ENCODE results near the gene TMCO1. TPM values are rescaled to one million over a fixed set of nuclear protein-coding genes. Genes with fewer than 3 reads are reported as not detected.

TMCO1 gene, protein sequence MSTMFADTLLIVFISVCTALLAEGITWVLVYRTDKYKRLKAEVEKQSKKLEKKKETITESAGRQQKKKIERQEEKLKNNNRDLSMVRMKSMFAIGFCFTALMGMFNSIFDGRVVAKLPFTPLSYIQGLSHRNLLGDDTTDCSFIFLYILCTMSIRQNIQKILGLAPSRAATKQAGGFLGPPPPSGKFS
- total RNA-seq (2022) (138 and 152 TPM in 2 replicates), Bru-seq, nascent RNA (percentile 64 among the genes with signal in this experiment), BruChase-seq, experiment 1, labeled RNA remaining after a 2-hour chase (percentile 59 among the genes with signal in this experiment), BruChase-seq, experiment 2, labeled RNA remaining after a 6-hour chase (percentile 73 among the genes with signal in this experiment)
- long read RNA-seq, full-length matches to known transcripts: 450 of 479 reads
- long read RNA-seq, partial matches to known transcripts: 0 of 479 reads
- long read RNA-seq, other reads (novel, unspliced or antisense): 29 of 479 reads

DNA sequence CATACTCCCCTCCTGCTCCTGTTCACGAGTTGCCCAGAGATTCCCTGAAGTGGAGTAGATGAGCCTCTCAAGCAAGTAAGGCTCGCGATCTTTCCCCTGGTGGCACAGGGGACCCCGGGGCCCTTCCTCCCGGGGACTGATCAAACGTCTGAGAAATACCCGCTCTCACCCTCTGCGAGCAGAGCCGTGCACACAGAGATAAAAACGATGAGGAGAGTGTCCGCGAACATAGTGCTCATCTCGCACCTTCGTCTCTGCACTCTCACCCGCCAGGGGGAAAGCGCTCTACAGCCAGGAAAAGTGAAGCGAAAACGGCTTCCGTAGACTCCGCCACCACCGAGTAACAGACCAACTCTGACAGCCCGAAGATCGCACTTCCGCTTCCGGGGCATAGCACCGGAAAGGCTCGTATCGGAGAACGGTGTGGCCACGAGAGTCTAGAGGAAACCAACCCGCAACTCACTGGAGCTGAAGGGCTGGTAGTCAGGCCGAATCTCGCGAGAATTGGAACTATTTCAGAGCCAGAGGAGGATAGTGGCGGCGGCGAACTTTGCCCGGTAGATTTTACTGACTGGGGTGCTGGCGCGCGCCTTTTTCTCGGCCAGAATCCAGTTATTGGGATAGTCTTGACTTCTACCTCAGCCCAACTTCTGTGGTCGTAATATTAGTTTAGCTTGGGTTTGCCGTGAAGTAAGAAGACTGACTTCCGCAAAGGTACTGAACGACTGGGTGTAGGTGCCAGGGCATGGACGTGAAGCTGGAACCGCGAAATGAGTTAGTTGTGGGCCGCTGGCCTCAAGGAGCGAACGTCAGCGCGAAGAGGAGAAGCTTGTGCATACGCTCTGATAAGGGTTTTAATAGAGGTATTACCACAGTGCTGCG is at the start of gene TMCO1:
TSS of gene TMCO1 (minus strand) at position 356 of the 882 bp plus-strand sequence. CDS start at position 239, 117 bp downstream.
- ChIA-PET CTCF (interaction anchor here (0.6 to 1.0 kb wide), 2 partner anchors 60 to 120 kb away, joined by 3 to 5 read pairs; no protein-coding TSS in a partner anchor), POLR2A (interaction anchor here (0.5 to 1.3 kb wide), 5 partner anchors 21 to 134 kb away, joined by 3 to 11 read pairs (median 7); partner anchors contain the start of gene UCK2)
- no TSS peak for BruUV-seq (replicated peaks)
- H3K4me3 Mint-ChIP-seq (ENCODE audit: unreplicated experiment): peak within 1 kb of the TSS; percentile 94
- DNase-seq: peak; percentile 95 to 98
- Histone ChIP-seq H3K9me3 (no peaks in the 10 kb centered on the region), H3K27me3 (replicated peaks; ENCODE audit: control insufficient read depth, insufficient read depth, low read length) (no peaks in the 10 kb centered on the region), H3K4me3 (ENCODE audit: low read depth, low read length) (peak within 1 kb of the TSS; percentile 73), H3K36me3 (ENCODE audit: control insufficient read depth, insufficient read depth, low read length) (no peaks in the 10 kb centered on the region; the same call in none of the 2 replicates), H3K4me1 (peaks cover 19% of the 10 kb centered on the region)
- H3K9me3 Mint-ChIP-seq (ENCODE audit: unreplicated experiment): no peaks in the 10 kb centered on the region
- no peaks in the 10 kb centered on the region for H3K27me3 Mint-ChIP-seq (ENCODE audit: insufficient read depth, unreplicated experiment)
- H3K4me1 Mint-ChIP-seq (ENCODE audit: low read depth, unreplicated experiment): peaks cover 37% of the 10 kb centered on the region
- H3K27ac Mint-ChIP-seq (ENCODE audit: unreplicated experiment): peak within 1 kb of the TSS; percentile 96
- intact Hi-C loops (cut with micrococcal nuclease; ENCODE audit: unreplicated experiment): loop anchor here (1.0 to 5.0 kb wide), 4 partner anchors 59 to 146 kb away; partner anchors contain the start of genes ALDH9A1, MGST3 and UCK2
- H3K36me3 Mint-ChIP-seq (ENCODE audit: insufficient read depth, unreplicated experiment): peaks cover 54% of the 10 kb centered on the region
- TF ChIP-seq, protein P1, sequence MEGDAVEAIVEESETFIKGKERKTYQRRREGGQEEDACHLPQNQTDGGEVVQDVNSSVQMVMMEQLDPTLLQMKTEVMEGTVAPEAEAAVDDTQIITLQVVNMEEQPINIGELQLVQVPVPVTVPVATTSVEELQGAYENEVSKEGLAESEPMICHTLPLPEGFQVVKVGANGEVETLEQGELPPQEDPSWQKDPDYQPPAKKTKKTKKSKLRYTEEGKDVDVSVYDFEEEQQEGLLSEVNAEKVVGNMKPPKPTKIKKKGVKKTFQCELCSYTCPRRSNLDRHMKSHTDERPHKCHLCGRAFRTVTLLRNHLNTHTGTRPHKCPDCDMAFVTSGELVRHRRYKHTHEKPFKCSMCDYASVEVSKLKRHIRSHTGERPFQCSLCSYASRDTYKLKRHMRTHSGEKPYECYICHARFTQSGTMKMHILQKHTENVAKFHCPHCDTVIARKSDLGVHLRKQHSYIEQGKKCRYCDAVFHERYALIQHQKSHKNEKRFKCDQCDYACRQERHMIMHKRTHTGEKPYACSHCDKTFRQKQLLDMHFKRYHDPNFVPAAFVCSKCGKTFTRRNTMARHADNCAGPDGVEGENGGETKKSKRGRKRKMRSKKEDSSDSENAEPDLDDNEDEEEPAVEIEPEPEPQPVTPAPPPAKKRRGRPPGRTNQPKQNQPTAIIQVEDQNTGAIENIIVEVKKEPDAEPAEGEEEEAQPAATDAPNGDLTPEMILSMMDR (IDR thresholded peaks at IDR 0.05; ENCODE audit: insufficient read depth in 1 of 2, low read depth in 1 of 2, low read length in 1 of 2, severe bottlenecking in 1 of 2, unreplicated experiment in 1 of 2): no peak

DNA sequence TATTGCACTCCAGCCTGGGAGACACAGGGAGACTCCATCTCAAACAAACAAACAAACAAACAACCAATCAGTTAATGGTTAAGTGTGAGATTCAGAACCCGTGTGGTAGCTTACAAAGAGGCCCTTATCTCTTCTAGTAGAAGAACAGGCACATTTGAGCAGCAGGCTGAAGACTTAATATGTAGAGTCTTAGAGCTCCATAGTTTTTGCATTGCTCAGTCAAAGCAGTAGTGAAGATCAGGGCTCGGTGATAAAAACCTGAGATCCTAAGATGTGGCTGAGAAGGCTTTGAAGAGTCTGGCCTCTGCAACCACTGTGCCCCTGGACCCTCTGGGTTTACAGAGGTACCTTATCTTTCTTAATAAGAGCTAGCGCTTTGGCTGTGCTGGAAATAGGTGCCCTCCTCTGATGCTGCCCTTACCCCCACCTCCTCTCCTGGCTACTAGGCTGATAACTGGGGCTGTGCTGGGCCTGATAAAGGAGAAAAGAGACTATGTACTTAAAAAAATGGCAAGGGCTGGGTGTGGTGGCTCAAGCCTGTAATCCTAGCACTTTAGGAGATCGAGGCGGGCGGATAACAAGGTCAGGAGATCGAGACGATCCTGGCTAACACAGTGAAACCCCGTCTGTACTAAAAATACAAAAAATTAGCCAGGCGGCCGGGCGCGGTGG is 48.3 kb upstream of the TMCO1 start:
- H3K9me3 Mint-ChIP-seq (ENCODE audit: unreplicated experiment): no peaks in the 10 kb centered on the region
- Histone ChIP-seq H3K4me3 (ENCODE audit: low read depth, low read length) (no peak overlapping the region), H3K36me3 (ENCODE audit: control insufficient read depth, insufficient read depth, low read length) (no peaks in the 10 kb centered on the region), H3K27me3 (replicated peaks; ENCODE audit: control insufficient read depth, insufficient read depth, low read length) (no peaks in the 10 kb centered on the region), H3K9me3 (no peaks in the 10 kb centered on the region), H3K4me1 (peaks cover 21% of the 10 kb centered on the region)
- H3K4me3 Mint-ChIP-seq (ENCODE audit: unreplicated experiment): no peak overlapping the region
- H3K36me3 Mint-ChIP-seq (ENCODE audit: insufficient read depth, unreplicated experiment): no peaks in the 10 kb centered on the region
- BruUV-seq (replicated peaks): no TSS peak
- H3K27ac Mint-ChIP-seq (ENCODE audit: unreplicated experiment): no peak overlapping the region
- peaks cover 12% of the 10 kb centered on the region for H3K4me1 Mint-ChIP-seq (ENCODE audit: low read depth, unreplicated experiment)
- ChIA-PET CTCF (no interaction called here), POLR2A (no interaction called here)
- no peaks in the 10 kb centered on the region for H3K27me3 Mint-ChIP-seq (ENCODE audit: insufficient read depth, unreplicated experiment)
- DNase-seq: no peak
- TF ChIP-seq, protein P1 (IDR thresholded peaks at IDR 0.05; ENCODE audit: insufficient read depth in 1 of 2, low read depth in 1 of 2, low read length in 1 of 2, severe bottlenecking in 1 of 2, unreplicated experiment in 1 of 2): no peak
- intact Hi-C loops (cut with micrococcal nuclease; ENCODE audit: unreplicated experiment): no loop called here

Data from Caco-2 (cell line).